ENCODE measurements around the gene CYB5B.

DNA sequence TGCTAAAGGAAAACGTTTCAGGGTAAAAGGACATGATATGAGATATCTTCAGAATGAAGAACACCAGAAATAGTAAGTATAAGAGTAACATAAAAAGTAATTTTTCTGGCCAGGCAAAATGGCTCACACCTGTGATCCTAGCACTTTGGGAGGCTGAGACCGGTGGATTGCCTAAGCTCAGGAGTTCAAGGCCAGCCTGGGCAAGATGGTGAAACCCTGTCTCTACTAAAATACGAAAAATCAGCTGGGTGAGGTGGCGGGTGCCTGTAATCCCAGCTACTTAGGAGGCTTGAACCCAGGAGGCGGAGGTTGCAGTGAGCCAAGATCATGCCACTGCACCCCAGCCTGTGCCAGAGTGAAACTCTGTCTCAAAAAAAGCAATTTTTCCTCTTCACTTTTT lies 84.7 kb downstream of the CYB5B start:
- TF ChIP-seq POLR2A (IDR thresholded peaks at IDR 0.05) (no peak), CTCF (IDR thresholded peaks at IDR 0.05) (no peak), EP300 (IDR thresholded peaks at IDR 0.05; ENCODE audit: low read depth) (no peak), POLR2AphosphoS5 (IDR thresholded peaks at IDR 0.05) (no peak)
